C4-2B (cell line): ENCODE data around the gene TGFBR3.

Experiments
- H3K27ac ChIP-seq: fragments of 450-650 bp; 2 replicates; pipeline ENCODE4 v1.5.1; 2017
- ZFX ChIP-seq: fragments of 450-650 bp; IDR thresholded peaks from 2 replicates; pipeline ENCODE4 v1.6.1; 2017
- TF ChIP-seq, protein P1 (sequence below): fragments of 450-650 bp; conservative IDR thresholded peaks from 2 replicates; pipeline ENCODE4 v1.5.1; 2017; ENCODE audit warnings: mild to moderate bottlenecking

The TGFBR3 gene

DNA sequence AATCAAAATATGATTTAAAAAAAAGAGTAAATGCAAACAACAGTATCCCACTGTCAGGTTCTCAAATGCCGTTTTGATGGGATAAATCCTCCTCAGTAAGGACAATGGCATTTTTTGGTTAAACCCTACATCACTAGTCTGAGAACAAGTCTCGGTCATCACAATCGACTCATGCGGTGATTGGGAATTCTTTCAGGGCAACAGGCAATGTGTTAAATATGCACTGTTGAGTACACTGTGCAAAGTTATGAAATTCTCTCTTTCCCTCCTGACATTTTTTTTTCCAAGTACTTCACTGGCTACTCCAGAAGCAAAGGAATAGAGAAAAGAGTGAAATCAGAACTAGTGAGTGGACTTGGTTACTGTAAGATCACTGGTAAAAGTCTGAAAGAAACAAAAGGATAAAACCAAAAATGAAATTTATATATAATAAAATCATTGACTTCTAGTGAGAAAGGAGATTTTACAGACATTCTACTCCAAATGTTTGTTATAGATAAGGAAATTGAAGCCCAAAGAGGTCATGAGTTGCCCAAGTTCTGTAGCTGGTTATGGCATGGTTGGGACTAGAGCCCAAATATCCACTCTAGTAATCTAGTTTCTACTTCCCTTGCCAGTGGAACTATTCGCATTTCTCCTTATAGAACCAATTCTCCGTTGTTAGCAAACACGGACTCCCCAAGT lies 111.3 kb downstream of the TGFBR3 start:
- H3K27ac ChIP-seq, result no peak overlapping the region
- TF ChIP-seq ZFX, result no peak
- TF ChIP-seq, protein P1, sequence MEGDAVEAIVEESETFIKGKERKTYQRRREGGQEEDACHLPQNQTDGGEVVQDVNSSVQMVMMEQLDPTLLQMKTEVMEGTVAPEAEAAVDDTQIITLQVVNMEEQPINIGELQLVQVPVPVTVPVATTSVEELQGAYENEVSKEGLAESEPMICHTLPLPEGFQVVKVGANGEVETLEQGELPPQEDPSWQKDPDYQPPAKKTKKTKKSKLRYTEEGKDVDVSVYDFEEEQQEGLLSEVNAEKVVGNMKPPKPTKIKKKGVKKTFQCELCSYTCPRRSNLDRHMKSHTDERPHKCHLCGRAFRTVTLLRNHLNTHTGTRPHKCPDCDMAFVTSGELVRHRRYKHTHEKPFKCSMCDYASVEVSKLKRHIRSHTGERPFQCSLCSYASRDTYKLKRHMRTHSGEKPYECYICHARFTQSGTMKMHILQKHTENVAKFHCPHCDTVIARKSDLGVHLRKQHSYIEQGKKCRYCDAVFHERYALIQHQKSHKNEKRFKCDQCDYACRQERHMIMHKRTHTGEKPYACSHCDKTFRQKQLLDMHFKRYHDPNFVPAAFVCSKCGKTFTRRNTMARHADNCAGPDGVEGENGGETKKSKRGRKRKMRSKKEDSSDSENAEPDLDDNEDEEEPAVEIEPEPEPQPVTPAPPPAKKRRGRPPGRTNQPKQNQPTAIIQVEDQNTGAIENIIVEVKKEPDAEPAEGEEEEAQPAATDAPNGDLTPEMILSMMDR, result no peak

DNA sequence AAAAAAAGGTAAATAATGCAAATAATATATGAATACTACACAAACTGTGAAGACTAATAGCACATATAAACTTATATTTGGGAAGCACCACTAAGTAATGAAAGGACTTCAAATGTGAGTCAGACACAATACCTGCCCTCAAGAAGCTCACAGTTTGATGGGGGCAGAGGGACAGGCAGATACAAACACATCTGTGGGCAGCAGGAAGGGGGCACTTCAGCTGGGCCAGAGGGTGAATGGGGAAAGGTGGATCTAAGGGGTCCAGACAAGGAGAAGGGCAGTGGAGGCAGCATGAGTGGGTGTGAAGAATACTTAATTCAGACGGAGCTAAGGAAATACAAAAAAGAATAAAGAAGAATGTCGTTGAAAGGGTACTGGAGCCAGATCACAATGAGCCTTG lies 114.2 kb downstream of the TGFBR3 start:
- no peak overlapping the region for H3K27ac ChIP-seq
- TF ChIP-seq ZFX, result no peak
- TF ChIP-seq, protein P1, result no peak

DNA sequence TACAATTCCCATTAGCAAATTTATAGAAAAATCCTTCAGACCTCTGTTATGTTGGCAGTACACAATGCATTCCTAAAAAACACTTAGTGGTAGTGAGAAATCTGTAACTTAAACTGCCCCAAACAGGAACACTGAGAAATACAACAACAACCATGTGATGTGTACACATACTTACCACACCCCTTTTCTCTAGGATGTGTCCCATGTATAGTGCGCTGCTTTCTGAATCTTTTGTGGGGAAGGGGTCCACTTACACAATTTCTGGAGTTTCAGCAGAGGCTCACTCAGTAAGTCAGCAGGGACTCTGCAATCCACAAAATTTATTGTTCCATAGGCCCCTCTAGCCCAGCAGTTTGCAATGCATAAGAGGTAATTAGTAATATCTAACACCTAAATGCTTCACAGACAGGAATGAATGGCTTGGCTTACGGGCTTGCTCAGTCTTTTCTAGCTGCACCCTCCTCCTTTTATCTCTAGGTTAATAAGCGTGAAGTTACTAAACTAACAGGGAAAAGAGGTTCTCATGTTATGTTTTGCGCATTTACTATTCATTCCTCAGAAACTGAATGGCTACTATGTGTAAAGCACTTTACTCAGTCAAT lies 115.2 kb downstream of the TGFBR3 start:
- TF ChIP-seq, protein P1, result no peak
- TF ChIP-seq ZFX, result no peak
- H3K27ac ChIP-seq, result no peak overlapping the region

DNA sequence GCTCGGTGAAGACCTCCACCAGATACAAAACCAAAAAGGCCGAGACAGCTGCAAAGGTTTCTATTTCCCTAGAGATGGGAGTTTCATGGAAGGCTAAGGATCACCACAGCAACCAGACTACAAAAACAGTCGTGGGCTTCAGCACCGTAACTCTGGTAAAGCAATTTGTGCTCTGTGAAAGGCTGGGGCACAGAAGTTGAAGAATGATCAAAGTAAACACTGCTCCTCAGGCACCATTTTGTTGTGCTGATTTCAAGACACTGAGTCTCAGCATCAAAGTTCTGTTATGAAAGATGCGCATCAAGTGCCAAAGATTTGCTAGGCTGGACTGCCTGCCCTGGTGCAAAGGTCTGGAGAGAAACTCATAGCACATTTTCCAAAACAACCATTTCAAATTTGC lies 116.2 kb downstream of the TGFBR3 start:
- no peak overlapping the region for H3K27ac ChIP-seq
- TF ChIP-seq ZFX, result no peak
- TF ChIP-seq, protein P1, result no peak

DNA sequence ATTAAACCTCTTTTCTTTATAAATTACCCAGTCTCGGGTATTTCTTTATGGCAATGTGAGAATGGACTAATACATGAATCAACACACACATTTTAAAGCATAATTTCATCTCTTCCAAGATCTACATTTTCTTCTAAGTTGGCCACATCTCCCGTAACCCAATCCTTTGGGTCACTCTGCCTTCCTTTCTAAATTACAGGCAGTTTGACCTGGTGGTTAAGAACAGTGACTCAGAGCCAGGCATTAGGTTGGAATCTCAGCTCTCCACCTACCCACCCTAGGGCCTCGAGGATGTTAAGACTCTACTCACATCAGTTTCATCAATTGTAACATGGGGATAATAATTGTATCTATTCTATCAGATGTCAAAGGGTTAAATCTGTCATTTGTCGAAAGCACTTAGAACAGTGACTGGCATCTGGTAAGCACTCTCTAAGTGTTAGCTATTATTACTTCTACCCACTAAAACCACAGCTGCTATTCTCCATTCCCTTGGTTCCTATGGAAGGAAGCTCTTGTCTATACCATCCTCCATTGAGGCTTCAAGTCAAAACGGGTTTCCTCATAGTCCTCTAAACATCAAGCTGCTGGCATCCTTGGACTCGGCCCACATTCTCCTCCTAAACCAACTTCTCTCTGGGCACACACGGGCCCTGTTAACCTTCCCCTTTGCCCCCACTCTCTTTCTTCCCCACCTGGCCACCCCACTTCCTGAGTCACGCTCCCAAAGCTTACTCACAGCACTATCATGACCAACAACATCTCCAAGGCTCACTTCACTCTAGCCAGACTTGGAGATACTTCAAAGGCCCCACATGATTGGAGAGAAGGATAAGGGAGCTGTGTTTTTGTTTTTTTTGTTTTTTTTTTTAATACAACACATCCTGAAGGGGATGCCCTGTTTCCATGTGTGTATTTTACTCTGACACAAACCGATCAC lies 116.9 kb downstream of the TGFBR3 start:
- TF ChIP-seq ZFX, result no peak
- TF ChIP-seq, protein P1, result no peak
- H3K27ac ChIP-seq, result no peak overlapping the region

DNA sequence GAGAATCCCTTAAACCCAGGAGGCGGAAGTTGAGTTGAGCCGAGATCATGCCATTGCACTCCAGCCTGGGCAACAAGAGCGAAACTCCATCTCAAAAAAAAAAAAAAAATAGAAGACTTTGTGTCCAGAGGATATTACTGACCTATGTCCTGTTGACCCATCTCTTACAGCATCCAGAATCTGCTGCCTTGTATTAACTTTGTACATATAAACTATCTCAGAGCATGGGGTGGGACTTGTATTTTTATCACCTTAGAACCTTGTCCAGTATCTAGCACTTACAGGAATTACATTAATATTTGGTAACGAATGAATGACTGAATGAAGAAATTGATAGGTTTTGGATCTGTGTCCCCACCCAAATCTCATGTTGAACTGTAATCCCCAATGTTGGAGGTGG lies 117.8 kb downstream of the TGFBR3 start:
- H3K27ac ChIP-seq, result no peak overlapping the region
- TF ChIP-seq, protein P1, result no peak
- TF ChIP-seq ZFX, result no peak

DNA sequence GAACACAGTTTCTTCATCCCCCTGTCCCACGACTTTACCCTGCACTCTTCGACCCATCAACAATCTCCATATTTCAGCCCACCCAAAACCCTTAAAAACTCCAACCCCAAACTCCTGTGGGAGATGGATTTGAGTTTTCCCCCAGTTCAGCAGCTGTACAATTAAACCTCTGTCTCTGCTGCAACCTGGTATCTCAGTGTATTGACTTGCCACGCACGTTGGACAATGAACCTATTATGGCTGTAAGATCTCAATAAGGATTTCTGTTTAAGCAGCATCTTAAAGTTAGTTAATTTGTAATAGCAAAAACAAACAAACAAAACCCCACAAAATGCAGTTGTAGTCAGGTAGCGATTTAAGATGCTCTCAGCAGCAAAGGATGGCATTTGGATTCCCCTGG lies 119.1 kb downstream of the TGFBR3 start:
- H3K27ac ChIP-seq, result no peak overlapping the region
- TF ChIP-seq, protein P1, result no peak
- no peak for TF ChIP-seq ZFX
